Sciatic nerve (tissue), 2 donors: Measurements from ENCODE around the gene PARVG. TPM values are rescaled to one million over a fixed set of nuclear protein-coding genes. Genes with fewer than 3 reads are reported as not detected.

ENCODE experiments used
- ATAC-seq: fragments of 200-7000 bp; cut with Tn5 transposase; one replicate; pipeline ENCODE4 v1.9.1; 2020; ENCODE audit warnings: mild to moderate bottlenecking, moderate library complexity
- DNase-seq: peaks from one replicate; pipeline ENCODE4 v3.0.0-alpha.2; 2020; ENCODE audit warnings: low spot score
- intact Hi-C: fragments of 100-400 bp; cut with DNase I; formaldehyde crosslinking; loops from one replicate; pipeline ENCODE4 v1.14.2; 2022
- total RNA-seq: library from RNA; stranded (reverse); fragmentation: NEBNext Ultra II Directional; extraction: Animal tissue kit (Norgen Biotek cat#: 25700); gene quantifications from one replicate; pipeline ENCODE4 v1.2.1, GENCODE V29; 2021
- donor health status: DM: no; HTN: no; CAD: no.
- donor health status: DM: no; HTN: no; CAD: no.

The PARVG gene, protein sequence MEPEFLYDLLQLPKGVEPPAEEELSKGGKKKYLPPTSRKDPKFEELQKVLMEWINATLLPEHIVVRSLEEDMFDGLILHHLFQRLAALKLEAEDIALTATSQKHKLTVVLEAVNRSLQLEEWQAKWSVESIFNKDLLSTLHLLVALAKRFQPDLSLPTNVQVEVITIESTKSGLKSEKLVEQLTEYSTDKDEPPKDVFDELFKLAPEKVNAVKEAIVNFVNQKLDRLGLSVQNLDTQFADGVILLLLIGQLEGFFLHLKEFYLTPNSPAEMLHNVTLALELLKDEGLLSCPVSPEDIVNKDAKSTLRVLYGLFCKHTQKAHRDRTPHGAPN
- total RNA-seq = 16.7 TPM

DNA sequence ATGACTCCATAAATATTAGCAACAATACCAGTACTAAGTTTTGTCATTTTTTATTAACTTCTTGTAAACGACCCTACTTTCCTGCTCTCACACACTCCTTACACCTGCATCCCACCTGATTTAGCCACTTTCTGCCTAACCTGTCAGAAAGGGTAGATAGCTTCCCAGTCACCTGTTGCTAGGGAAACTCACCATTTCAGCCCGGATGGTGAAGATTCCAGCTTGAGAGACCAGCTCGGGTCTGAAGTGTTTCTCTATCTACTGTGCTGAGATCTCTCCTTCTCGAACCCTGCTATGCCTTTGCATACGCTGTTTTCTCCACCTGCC is at the start of gene PARVG:
Gene PARVG, plus strand, starts transcription at position 220 of the 327 bp plus-strand sequence. CDS start 2,405 bp downstream, outside the sequence.
- ATAC-seq (no peak), DNase-seq (no peak)
- intact Hi-C loops = no loop called here

DNA sequence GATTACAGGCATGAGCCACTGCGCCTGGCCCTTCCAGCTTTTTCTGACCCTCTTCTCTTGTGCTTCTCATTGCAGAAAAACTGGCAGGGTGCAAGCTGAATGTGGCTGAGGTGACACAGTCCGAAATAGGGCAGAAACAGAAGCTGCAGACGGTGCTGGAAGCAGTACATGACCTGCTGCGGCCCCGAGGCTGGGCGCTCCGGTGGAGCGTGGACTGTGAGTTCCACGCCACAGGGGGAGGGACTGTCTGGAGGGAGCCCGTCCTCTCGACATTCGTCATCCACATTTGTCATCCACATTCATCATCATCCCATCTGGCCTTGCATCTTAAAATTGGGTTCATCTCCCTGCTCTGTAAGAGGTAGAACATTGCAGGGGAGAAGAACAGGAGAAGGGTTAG is 49.3 kb upstream of the PARVG start:
- intact Hi-C loops = no loop called here
- ATAC-seq (no peak), DNase-seq (peak; percentile 34)

DNA sequence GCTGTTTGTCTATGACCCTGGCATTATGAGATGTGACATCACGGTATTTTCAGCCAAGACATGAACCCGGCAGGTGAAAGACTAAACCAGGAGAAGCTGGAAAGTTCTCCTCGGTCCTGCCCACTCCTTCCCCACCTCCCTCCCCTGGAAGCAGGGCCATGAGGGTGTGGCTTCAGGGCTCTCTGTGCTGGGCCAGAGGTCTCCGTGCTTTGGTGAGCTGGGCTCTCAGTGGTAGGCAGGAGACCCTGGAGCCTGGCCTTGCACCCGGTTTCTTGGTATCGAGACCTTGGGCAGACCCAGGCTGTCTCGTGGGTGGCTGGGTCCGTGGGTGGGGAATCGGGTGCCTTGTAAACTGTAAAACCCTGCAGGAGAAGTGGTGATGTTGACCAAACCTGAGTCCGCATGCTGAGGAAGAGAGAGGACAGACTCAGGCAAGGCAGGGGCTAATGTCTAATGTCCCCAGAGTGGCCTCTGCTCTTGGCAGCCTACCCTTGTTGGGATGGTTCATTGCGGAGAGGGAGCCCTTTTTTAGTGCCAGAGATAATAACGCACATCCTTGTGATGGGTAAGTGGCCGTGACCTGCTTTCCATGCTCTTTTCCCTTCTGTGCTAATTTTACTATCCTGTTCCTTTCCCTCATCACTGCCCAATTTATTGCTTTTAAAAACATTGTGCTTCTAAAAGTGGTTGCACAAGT is 48.6 kb upstream of the PARVG start:
- intact Hi-C loops = no loop called here
- ATAC-seq = no peak
- DNase-seq = peak; percentile 38

DNA sequence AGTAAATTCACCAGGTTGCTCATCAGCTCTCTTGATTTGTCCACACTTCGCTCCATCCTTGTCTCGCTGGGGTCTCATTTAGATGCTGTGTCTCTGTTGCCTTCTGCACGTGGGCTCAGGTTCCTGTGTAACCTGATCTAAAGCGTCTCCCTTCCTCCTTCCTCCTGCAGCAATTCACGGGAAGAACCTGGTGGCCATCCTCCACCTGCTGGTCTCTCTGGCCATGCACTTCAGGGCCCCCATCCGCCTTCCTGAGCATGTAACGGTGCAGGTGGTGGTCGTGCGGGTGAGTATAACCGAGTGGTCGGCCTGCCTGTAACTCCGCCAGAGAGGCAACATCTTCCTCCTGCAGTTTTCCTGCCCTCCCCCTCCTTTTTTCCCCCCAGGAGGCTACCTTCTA is 48.0 kb upstream of the PARVG start:
- DNase-seq (peak; percentile 36), ATAC-seq (no peak)
- intact Hi-C loops = no loop called here

DNA sequence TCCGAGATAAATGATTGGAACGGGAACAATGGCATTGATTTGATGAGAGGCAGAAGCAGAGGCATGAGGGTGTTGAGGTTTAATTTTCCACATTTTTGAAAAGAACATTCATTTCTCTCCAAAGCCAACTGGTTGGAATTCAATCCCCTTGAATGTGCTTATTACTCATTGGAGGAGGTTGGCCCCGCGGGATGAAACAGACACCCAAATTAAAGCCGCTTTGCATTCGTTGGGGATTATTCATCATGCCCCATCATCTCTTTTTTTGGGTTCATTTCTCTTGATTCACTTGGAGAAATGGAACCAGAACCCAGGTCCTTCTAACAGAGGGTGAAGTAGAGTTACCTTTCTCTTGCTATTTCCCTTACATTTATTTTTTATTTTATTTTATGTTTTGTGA is 47.6 kb upstream of the PARVG start:
- ATAC-seq (no peak), DNase-seq (peak; percentile 19)
- intact Hi-C loops = no loop called here

DNA sequence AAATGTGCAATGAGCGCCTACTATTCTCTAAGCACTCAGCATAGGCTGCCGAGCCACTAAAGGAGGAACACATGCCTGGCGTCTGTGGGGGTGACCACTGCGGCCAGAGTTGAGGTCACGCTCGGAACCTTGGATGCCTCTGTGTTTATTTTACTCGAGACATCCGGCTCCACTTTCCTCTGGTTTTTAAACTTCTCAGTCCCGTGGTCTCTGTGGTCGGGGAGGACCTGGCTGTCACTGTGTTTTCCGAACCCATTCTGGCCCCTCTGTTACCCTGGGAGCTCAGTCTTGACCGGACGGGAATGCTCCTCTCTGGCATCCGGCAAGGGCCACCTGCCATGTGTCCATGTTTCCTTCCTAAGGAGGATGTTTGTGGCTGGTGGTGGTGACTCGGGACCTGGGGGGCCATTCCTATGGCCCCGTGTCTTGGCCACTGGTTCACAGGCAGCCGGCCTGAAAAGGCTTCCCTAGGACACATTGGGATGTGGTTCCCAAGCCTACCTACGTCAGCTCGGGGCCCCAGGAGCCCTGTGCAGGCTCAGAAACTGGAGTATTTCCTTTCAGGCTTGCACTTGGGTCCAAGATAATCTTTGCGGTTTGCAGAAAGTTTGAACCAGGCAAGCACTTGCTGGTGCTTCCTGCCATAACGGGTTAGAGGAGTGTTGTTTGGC is 46.7 kb upstream of the PARVG start:
- peak; percentile 65 for DNase-seq
- intact Hi-C loops = no loop called here
- ATAC-seq = peak; percentile 89

DNA sequence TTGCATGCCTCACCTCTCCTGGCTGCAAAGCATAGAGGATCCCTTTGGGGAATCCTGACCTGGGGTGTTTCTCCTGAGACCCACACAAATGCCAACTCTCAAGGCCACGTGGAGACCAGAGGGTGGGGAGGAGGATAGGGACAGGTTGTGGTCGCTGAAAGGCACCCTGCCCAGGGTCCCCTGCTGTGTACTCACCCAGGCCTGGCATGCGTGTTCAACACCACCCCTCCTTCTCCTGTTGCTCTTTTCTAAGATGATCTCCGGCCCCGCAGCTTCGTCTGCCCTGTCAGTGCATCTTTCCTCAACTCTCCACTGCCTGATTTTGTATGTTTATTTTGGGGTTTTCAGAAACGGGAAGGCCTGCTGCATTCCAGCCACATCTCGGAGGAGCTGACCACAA is 44.6 kb upstream of the PARVG start:
- intact Hi-C loops = no loop called here
- peak; percentile 21 for DNase-seq

DNA sequence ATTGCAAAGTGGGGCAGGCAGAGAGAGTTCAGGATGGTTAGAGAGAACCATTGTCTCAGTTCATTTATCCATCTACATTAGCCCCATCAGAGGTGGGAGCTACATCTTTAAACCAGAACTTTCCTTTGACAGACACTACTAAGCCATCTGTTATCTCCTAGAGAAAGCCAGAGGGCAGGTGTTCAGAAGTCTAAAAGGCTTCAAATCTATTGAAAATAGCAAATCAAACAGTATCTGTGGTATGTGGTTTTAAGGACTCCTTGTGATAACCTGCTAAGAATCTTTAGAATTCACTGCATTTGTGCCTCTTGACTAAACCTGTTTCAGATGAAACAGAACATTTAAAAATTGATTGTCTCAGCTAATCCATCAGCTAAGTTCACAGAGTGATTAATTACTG is 43.9 kb upstream of the PARVG start:
- ATAC-seq (no peak), DNase-seq (no peak)
- intact Hi-C loops = no loop called here

More for the DNA sequence above, 44.6 kb upstream of the PARVG start:
- ATAC-seq = no peak

DNA sequence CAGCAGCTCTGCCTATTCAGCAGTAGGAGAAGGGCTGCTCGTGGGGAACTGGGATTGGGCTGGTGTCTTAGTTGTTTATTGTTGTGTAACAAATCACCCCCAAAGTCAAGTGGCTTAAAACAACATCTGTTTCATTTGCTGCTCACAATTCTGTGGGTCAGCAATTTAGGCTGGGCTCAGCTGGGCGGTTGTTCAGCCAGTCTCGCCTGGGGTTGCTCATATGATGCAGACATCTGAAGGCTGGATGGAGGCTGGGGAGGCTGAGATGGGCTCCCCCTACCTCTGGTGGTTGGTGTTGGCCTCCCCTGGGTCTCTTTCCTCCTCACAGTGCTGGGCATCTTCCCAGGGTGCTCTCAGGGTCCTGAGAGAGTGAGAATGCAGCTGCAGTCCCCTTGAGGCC is 43.3 kb upstream of the PARVG start:
- intact Hi-C loops = no loop called here
- ATAC-seq (no peak), DNase-seq (peak; percentile 23)

DNA sequence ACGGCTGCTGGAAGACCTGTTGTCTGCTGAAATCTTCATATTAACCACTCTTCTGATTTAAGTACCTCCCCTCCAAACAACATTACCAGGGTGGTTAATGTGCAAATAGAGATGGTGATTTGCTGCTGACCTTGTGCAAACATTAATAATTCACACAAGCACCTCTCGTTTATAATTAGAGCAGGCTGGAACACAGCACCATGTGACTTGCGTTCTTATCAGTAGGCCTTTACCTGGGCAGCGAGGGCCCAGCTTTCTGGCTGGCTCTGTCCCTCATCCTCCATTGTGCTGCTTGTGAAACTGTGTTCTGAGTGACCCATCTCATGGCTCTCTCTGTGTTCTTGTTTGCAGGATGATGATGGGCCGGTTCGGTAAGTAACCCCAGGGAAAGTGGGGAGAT is 41.0 kb upstream of the PARVG start:
- no peak for DNase-seq
- no peak for ATAC-seq
- intact Hi-C loops = no loop called here

DNA sequence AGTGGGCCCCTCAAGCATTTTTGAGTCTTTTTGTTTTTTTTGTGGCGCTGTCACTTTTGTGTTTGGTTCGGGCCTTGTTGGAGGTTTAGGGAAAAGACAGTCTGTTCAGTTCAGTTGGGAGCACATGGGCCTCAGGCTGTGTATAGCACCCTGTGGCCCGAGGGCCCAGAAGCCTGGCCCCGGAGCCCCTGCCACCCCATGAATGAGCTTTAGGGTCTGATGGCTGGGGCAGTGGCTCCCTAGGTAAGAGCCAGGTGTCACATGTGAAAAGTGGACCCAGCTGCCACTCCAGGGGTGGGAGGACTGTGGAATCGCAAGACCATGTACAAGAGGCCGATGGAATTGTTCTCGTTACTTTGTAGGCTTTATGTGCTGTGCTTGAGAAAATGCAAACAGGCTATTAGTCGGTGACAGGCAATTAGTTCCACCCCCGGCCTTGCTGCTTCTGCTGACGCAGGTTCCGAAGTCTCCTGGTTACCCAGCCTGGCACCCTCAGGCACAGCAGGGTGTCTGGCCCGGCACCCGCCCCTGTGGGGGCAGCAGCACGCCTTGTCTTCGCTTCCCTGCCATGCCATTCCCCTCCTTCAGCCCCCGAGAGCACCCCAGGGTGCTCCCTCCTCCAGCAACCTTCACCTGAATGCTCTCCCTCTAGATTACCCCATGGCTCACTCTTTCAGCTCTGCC is 38.2 kb upstream of the PARVG start:
- DNase-seq (no peak), ATAC-seq (no peak)
- intact Hi-C loops = no loop called here

DNA sequence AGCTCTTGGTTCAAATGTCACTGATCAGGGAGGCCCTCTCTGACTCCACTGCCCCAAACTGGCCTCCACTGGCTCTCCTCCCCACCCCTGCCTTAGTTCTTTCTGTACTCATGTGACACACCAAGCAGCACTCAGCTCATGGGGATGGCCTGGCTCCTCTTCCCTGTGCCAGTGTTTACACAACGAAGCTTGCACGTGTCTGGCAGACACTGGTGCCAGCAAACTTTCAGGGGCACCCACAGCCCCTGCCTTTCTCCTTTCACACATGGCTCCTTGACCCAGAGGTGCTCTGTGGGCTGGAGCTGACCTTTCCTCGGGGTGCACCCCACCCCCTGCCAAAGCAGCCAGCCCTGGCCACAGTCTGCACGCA is 37.6 kb upstream of the PARVG start:
- intact Hi-C loops = no loop called here
- DNase-seq (no peak), ATAC-seq (peak; percentile 16)

DNA sequence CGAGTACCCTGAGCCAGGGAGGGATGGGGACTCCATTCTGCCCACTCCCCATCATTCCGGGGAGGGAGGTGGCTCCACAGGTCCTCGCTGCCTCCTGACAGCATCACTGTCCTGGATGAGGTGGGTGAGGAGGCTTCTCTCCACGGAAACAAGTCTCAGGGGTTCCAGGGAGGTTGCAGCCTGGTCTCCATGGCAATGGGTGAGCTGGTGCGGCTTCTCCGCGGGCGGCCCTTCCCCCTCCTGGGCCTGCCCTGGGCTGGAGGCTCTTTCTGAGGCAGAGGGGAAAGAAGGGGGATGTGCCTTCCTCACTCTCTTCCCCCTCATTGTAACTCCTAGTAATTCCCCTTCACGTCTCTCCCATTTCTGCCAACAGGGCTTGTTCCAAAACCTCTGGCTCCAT is 37.1 kb upstream of the PARVG start:
- ATAC-seq (peak; percentile 7), DNase-seq (no peak)
- intact Hi-C loops = no loop called here

DNA sequence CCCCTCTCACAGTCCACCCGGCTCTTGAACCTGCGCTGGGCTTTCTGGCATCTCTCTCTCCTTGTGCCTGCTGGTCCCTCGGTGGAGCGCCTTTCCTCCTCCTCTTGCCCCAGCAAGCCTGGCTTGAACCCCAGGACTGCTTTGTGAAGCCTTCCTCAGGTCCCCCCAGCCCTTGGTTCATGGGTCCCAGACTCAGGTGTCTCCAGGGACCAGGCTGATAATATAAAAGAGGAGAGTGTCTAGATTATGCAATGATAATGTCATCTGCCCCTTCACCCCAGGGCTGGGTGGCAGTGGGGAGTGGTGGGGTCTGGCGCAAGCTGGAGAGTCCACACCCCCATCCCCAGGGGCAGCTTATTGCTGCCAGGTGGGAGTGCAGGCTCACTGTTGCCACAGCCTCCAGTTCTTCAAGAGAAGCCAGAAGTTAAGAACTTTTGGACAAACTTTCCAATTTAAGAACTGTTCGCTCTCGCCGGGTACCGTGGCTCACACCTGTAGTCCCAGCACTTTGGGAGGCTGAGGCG is 36.6 kb upstream of the PARVG start:
- intact Hi-C loops = no loop called here

DNA sequence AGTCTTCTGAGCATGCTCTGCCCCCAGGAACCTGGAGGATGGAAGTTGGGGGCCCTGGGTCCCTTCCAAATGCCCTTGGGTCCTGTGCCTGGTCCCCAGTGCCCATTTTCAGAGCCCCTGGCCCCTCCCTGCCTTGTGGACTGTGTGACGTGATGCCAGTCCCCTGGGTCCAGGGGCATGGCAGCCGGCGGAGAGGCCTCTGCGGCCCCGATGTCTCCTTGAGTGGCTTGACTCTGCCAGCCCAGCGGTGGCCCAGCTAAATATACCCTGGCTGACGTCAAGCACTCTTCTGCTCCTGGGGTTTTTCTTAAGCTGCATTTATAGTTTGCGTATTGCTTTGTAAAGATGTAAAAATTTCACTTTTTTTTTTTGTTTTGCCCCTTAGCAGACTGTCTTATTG is 35.2 kb upstream of the PARVG start:
- intact Hi-C loops = no loop called here
- DNase-seq (no peak), ATAC-seq (no peak)

More for the DNA sequence above, 36.6 kb upstream of the PARVG start:
- DNase-seq (no peak), ATAC-seq (no peak)

DNA sequence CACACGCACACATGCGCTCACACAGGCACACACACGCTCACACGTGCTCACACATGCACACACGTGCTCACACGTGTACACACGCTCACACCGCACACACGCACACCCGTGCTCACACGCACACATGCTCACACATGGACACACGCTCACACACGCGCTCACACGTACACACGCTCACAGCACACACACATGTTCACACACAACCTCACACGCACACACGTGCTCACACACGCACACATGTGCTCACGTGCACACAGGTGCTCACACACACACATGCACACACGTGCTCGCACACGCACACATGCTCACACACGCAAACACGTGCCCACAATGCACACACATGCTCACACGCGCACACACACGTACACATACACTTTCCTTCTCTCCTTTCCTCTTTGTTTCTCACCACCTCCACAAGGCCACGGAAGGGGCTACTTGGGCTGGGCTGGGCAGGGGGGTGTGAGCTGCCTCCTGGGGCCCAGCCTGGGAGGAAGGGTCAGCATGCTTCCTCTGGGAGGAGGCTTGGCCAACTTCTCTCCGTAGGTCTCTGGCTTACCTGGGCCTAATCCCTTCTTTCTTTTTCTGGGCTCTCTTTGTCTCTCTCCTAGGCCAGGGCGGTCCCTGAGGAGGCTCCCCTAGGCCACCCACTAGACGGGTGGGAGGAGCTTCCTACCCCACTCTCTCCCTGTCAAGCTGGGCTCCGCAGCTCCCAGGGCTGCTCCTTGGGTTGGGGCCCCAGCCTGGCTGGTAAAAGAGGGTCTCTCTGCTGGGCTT is 34.5 kb upstream of the PARVG start:
- DNase-seq = no peak
- intact Hi-C loops = no loop called here
- no peak for ATAC-seq

DNA sequence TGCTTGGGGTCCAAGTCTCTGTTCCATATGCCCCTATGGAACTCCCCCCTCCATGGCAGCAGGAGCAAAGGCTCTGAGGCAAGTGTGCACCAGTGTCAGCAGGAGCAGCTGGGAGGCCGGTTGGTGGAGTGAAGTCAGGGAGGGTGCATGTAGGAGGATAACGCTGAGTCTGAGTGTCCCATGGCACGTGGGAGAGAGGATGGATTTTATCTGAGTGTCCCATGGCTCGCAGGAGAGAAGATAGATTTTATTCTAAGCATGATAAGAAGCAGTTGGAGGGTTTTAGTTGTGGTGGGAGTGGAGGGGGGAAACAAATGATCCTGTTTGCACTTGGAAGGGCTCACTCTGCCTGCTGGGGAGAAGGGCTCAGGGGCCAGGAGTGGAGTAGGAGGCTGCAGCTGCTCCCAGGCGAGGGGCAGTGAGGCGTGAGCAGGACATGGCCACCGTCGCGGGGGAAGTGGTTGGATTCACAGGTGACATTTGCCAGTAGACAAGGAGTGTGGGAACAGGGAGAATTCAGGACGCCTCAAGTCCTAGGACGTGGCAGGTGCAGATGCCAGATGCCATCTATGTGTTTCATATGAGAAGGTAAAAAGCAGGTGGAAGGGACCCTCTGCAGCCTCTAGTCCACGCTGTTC is 33.6 kb upstream of the PARVG start:
- no peak for ATAC-seq
- intact Hi-C loops = no loop called here
- DNase-seq = no peak

DNA sequence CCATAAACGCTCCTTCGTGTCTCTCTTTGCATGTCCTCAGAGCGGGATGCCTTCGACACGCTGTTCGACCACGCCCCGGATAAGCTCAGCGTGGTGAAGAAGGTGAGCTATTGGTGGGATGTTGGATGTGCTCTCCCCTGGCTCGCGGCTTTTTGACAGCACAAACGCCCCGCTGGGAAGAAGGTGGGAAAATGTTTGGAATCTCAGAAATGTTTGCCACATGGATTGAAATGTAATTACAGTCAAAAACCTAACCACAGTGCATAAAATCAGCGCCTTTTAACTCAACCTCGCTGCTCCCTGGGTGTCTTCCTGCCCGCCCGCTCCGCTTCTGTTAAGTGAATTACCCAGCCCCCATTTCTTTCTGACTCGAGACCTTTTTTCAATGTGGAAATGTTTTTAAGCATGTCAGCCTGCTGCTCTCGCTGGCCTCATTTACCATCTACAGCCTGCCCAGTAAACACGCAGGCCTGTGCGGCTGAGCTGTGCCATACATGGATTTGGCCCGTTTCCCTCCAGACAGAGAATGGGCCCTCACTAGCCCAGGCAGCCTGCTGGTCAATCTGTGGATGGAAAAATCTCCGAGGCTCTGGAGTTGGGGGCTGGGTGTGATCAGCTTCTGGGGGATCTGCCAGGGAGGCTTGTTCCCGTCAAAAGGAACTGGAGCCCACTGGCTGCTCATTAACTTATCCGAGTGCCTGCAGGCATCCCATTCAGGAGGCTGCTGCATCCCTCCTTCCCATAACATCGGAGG is 32.7 kb upstream of the PARVG start:
- intact Hi-C loops = no loop called here

More for the DNA sequence above, 32.7 kb upstream of the PARVG start:
- DNase-seq (no peak), ATAC-seq (no peak)
